Body of pancreas (tissue), 4 donors: ENCODE data around the gene PGA4. TPM values are rescaled to one million over a fixed set of nuclear protein-coding genes. Genes with fewer than 3 reads are reported as not detected.

Source experiments
- ATAC-seq: fragments of 150-250 bp; one replicate; pipeline ENCODE4 v1.9.1; 2016
- DNase-seq, 4 donors: peaks; one replicate each; pipeline ENCODE4 v3.0.0-alpha.2; 2019
- H3K27ac ChIP-seq, 4 donors: fragments of 200-600 bp; sonication (generic); 1 replicate in 3 of 4; 2 replicates in 1 of 4; pipeline versions ENCODE4 v1.5.1 to v1.6.1; 2016 to 2019; ENCODE audit warnings: mild to moderate bottlenecking in 1 of 4, mixed read lengths in 1 of 4, moderate library complexity in 1 of 4
- H3K27me3 ChIP-seq, 2 donors: fragments of 200-600 bp; sonication (generic); one replicate each; pipeline ENCODE4 v1.6.0; 2016; ENCODE audit warnings: mild to moderate bottlenecking in 1 of 2
- H3K36me3 ChIP-seq, 2 donors: fragments of 200-600 bp; sonication (generic); replicated peaks in 1 of 2; 2 replicates each; pipeline ENCODE4 v1.5.1; 2016; ENCODE audit warnings: low read depth in 2 of 2; ENCODE audit not compliant: insufficient read depth in 1 of 2
- H3K4me1 ChIP-seq: fragments of 200-600 bp; sonication (generic); one replicate; pipeline ENCODE4 v1.6.0; 2016
- H3K4me3 ChIP-seq, 2 donors: fragments of 200-600 bp; sonication (generic); 1 replicate in 1 of 2; 2 replicates in 1 of 2; pipeline ENCODE4 v1.5.1; 2016 to 2019
- H3K9me3 ChIP-seq, 3 donors: fragments of 200-600 bp; sonication (generic); 1 replicate in 2 of 3; 2 replicates in 1 of 3; pipeline ENCODE4 v1.5.1; 2016
- CTCF ChIP-seq, 7 experiments: fragments of 450-650 bp in 4 of 7; fragments of 200-600 bp in 3 of 7; sonication (generic) in 3 of 7; IDR thresholded peaks; one replicate each; pipeline ENCODE4 v1.5.1; 2016 to 2019; ENCODE audit warnings: antibody characterized with exemption in 7 of 7
- POLR2A ChIP-seq, 3 donors: fragments of 450-650 bp; IDR thresholded peaks; one replicate each; pipeline ENCODE4 v1.6.1; 2016; ENCODE audit warnings: antibody characterized with exemption in 3 of 3, mild to moderate bottlenecking in 2 of 3
- WGBS, 2 donors: methylation state at CpG; one replicate each; pipeline ENCODE4 v1.1.5; 2017; 5-methylcytosine and 5-hydroxymethylcytosine counted together
- intact Hi-C: fragments of 100-400 bp; cut with DNase I; formaldehyde crosslinking; loops from one replicate; pipeline ENCODE4 v1.15.1; 2023
- total RNA-seq, 2 donors: library from RNA; depleted of rRNA; stranded (reverse); fragments of >200 nt; gene quantifications; one replicate each; pipeline ENCODE4 v1.1.0, GENCODE V29; 2016

The PGA4 gene
- total RNA-seq, 2 donors from 2014 or later, result 120 TPM; not detected in 1

GRCh38 chr11:61266602-61267001 is 44.5 kb downstream of the PGA4 start:
- Histone ChIP-seq H3K27ac (no peak overlapping the region), H3K4me1 (peaks cover 6% of the 10 kb centered on the region), H3K4me3 (no peak overlapping the region), H3K36me3 (no peaks in the 10 kb centered on the region), H3K27me3 (no peaks in the 10 kb centered on the region), H3K9me3 (no peaks in the 10 kb centered on the region)
- intact Hi-C loops, result no loop called here
- WGBS, 2 donors, result 86 to 97% methylated on average over 3 to 4 of the region's 4 CpGs
- no peak for ATAC-seq
- no peak for DNase-seq
- no peak for TF ChIP-seq CTCF (IDR thresholded peaks at IDR 0.05)
- no peak for TF ChIP-seq POLR2A (IDR thresholded peaks at IDR 0.05)

DNA sequence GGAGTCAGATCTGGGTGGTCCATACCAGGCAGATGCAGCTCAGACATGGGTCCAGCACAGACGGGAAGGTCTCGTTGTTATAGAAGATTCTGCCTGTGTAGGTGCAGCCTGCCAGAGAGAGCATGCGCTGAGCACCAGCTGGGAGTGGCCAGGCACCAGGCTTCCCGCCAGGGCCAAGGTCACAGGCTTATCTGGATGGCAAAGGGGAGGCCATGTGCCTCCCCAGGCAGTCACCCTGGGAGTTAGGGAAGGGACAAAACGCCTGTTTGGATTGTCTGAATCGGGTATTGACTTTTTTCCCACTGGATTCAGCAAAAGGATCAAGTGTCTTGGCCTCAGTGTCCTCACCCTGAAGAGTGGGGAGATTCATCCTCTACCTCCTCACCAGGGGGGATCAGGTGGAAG is 45.3 kb downstream of the PGA4 start:
- Histone ChIP-seq H3K36me3 (no peaks in the 10 kb centered on the region), H3K27me3 (no peaks in the 10 kb centered on the region), H3K9me3 (no peaks in the 10 kb centered on the region), H3K27ac (no peak overlapping the region), H3K4me1 (peaks cover 6% of the 10 kb centered on the region), H3K4me3 (no peak overlapping the region)
- ATAC-seq (no peak), DNase-seq (peak; percentile 18 to 48 (median 30))
- intact Hi-C loops, result no loop called here
- WGBS, 2 donors, result 10 to 25% methylated on average over 2 to 6 of the region's 6 CpGs
- TF ChIP-seq CTCF (IDR thresholded peaks at IDR 0.05), result no peak
- TF ChIP-seq POLR2A (IDR thresholded peaks at IDR 0.05), result no peak

- intact Hi-C loops, result no loop called here
- TF ChIP-seq CTCF (IDR thresholded peaks at IDR 0.05), result no peak
- no peak for TF ChIP-seq POLR2A (IDR thresholded peaks at IDR 0.05)
Observed at GRCh38 chr11:61268588-61269250, 46.6 kb downstream of the PGA4 start.

GRCh38 chr11:61270354-61271076 is 48.4 kb downstream of the PGA4 start:
- 74 to 75% methylated on average over 7 of the region's 7 CpGs for WGBS, 2 donors
- Histone ChIP-seq H3K27ac (no peak overlapping the region), H3K4me1 (peaks cover 6% of the 10 kb centered on the region), H3K27me3 (no peaks in the 10 kb centered on the region), H3K9me3 (no peaks in the 10 kb centered on the region), H3K36me3 (no peaks in the 10 kb centered on the region), H3K4me3 (no peak overlapping the region)
- DNase-seq (no peak), ATAC-seq (no peak)
- no peak for TF ChIP-seq CTCF (IDR thresholded peaks at IDR 0.05)
- TF ChIP-seq POLR2A (IDR thresholded peaks at IDR 0.05), result no peak
- intact Hi-C loops, result no loop called here

More at GRCh38 chr11:61268588-61269250, 46.6 kb downstream of the PGA4 start:
- Histone ChIP-seq H3K4me1 (peaks cover 6% of the 10 kb centered on the region), H3K27me3 (no peaks in the 10 kb centered on the region), H3K27ac (no peak overlapping the region), H3K36me3 (no peaks in the 10 kb centered on the region), H3K9me3 (no peaks in the 10 kb centered on the region), H3K4me3 (no peak overlapping the region)
- 89 to 90% methylated on average over 10 to 15 of the region's 15 CpGs for WGBS, 2 donors
- DNase-seq, result no peak
- ATAC-seq, result no peak
